DMS114 treated with DMSO at 0.1 percent for 48 hours (cell line): Measurements from ENCODE around the gene AK4.
"Not testable (repeated sequence)": the region's sequence is repeated elsewhere in the genome, so short reads cannot be mapped to it uniquely, and the experiment has no call there.

Source experiments
- DNase-seq: peaks from one replicate; lab custom pipeline; 2025; ENCODE audit not compliant: unreplicated experiment; lab: John Stamatoyannopoulos, UW

The AK4 gene

DNA sequence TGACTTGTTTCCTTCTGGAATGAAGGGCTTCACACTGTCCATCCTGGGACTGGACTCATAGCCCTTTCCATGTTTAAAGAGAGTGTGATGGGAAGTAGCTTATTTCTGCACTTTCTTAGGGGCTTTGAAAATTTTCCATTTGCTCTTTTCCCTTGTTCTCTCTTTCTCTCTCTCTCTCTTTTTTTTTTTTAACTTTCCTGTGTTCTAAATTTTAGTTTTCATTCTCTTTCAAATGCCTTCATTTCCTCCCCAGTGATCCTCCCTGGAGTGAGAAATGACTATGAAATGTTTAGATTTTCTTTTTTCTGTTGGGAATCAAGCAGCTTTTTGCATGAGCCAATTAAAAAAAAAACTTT lies 2.1 kb downstream of the AK4 start:
- DNase-seq: no peak

GRCh38 chr1:65150583-65151263 lies 2.7 kb downstream of the AK4 start:
- DNase-seq: no peak

DNA sequence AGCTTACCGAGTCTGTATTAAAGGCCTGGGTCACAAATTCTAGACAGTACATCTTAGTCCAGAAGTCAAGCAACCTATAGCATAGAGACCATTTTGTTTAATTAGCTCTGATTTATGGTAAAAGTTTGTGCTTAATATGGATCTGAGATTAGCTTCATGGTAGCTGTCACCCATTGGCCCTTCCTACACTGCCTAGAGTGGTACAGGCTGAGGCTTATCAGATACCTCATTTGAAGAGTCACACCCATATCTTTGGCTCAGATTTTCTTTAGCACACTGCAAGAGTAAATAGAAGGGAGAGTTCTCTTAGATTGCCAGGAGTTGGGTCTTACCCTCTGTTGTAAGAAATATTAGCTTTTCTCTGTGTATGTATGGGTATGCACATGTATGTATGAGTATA lies 3.6 kb downstream of the AK4 start:
- DNase-seq: no peak

GRCh38 chr1:65153635-65154034 lies 5.6 kb downstream of the AK4 start:
- no peak for DNase-seq

GRCh38 chr1:65156910-65157545 lies 9.0 kb downstream of the AK4 start:
- no peak for DNase-seq

GRCh38 chr1:65157546-65157941 lies 9.5 kb downstream of the AK4 start:
- no peak for DNase-seq

DNA sequence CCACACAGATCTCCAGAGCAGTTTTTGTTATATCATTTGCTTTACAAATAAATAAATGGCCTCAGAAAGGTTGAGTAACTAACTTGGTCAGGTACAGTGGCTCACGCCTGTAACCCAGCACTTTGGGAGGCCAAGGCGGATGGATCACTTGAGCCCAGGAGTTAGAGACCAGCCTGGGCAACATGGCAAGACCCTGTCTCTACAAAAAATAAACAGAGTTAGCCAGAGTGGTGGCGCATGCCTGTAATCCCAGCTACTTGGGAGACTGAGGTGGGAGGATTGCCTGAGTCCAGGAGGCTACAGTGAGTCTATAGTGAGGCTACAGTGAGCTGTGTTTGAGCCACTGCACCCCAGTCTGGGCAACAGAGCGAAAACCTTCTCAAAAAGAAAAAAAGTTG lies 11.3 kb downstream of the AK4 start:
- DNase-seq: not testable (repeated sequence)

- no peak for DNase-seq
Measured at GRCh38 chr1:65159801-65160523, 12.0 kb downstream of the AK4 start.

DNA sequence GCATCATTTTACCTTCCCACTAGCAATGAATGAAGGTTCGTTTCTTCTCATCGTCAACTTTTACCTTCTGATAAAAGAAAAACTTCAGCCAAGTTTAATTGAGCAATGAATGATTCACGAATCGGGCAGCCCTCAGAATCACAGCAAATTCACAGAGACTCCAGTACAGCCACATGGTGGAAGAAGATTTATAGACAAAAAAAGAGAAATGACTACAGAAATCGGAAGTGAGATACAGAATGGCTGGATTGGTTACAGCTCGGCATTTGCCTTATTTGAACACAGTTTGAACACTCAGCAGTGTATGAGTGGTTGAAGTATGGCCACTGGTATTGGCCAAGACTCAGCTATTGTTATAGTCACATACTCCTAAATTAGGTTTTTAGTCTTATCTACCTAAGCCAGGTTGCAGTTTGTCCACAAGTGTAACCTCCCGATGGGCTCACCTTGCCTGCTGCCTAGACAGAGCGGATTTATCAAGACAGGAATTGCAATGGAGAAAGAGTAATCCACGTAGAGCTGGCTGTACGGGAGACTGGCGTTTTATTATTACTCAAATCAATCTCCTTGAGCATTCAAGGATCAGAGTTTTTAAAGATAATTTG lies 15.3 kb downstream of the AK4 start:
- DNase-seq: no peak

DNA sequence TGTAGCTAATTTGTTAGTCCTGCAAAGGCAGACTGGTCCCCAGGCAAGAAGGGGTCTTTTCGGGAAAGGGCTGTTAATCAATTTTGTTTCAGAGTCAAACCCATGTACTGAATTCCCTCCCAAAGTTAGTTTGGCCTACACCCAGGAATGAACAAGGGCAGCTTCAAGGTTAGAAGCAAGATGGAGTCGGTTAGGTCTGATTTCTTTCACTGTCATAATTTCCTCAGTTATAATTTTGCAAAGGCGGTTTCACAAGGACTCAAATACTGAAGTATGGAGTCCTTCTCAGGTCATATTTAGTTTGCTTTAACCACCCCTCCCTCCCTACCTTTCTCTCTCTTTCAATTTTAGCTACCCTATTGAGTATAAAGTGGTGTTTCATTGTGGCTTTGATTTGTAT lies 16.1 kb downstream of the AK4 start:
- not testable (repeated sequence) for DNase-seq

DNA sequence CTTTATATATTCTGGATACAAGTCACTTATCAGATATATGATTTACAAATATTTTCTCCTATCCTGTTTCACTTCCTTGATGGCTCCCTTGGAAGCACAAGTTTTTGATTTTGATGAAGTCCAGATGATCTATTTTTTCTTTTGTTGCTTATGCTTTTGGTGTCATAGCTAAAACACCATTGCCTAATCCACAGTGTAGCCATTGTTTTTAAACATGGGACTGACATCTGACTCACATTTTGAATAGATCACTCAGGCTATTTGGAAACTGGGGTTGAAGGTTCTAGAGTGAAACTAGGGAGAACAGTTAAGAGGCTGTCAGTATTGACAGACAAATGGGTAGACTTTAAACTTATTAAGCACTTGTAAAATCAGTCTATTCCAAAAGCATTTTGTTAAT lies 16.6 kb downstream of the AK4 start:
- no peak for DNase-seq

DNA sequence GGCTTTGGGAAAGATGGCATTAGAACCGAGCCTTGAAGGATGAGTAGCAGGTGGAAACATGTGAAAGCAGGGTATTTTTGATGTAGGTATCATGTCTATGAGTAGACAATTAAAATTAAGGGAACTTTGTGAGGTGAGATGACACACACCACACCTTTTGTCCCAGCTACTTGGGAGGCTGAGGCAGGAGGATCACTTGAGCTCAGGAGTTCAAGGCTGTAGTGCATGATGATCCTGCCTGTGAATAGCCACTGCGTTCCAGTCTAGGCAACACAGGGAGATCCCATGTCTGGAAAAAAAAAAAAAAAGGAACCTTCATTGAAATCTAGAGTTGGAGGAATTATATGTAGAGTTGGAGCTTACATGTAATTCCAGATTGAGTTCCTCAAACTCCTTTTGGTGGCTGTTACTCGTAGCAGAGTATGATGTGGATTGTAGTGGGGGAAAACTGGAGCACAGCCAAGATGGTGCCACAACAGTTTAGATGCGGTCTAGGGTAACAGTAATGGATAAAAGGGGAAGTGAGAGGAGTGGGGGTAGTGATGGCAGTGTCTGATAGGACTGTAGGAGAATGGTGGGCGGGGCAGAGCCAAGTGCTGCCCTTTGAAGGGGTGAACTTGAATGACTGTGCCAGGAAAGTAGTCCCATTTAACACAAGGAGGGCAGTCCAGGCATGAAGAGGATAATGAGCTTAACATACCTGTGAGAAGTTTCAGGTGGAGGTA lies 17.4 kb downstream of the AK4 start:
- no peak for DNase-seq

DNA sequence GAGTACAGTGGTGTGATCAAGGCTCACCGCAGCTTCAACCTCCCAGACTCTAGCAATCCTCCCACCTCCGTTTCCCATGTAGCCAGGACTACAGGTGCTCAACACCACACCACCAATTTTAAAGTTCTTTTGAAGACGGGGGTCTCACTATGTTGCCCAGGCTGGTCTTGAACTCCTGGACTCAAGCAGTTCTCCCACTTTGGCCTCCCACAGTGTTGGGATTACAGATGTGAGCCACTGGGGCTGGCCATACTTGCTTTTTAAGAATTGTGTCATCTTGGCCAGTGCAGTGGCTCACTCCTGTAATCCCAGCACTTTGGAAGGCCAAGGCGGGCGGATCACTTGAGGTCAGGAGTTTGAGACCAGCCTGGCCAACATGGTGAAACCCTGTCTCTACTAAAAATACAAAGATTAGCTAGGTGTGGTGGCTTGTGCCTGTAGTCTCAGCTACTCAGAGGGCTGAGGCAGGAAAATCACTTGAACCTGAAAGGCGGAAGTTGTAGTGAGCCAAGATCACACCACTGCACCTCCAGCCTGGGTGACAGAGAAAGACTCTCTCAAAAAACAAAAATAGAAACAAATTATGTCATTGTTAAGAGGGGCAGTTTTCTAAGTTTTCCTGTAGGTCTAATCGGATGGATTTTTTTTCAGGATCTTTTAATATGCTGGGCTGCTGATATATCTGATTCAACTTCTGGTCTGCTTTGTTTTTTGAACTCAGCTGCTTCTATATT lies 18.7 kb downstream of the AK4 start:
- no peak for DNase-seq

- DNase-seq: no peak
Measured at GRCh38 chr1:65167586-65168242, 19.7 kb downstream of the AK4 start.

DNA sequence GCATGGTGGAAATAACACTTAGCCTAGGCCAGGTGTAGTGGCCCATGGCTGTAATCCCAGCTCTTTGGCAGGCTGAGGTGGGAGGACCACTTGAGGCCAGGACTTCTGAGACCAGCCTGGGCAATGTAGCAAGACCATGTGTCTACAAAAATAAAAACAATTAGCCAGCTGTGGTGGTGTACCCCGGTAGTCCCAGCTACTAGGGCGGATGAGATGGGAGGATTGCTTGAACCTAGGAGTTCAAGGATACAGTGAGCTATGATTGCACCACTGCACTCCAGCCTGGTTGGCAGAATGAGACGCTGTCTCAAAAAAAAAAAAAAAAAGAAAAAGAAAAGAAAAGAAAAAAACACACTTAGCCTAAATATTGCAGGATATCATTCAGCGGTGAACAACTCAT lies 20.9 kb downstream of the AK4 start:
- DNase-seq: no peak

- no peak for DNase-seq
Measured at GRCh38 chr1:65170511-65171142, 22.6 kb downstream of the AK4 start.

GRCh38 chr1:65172936-65173690 lies 25.1 kb downstream of the AK4 start:
- no peak for DNase-seq

DNA sequence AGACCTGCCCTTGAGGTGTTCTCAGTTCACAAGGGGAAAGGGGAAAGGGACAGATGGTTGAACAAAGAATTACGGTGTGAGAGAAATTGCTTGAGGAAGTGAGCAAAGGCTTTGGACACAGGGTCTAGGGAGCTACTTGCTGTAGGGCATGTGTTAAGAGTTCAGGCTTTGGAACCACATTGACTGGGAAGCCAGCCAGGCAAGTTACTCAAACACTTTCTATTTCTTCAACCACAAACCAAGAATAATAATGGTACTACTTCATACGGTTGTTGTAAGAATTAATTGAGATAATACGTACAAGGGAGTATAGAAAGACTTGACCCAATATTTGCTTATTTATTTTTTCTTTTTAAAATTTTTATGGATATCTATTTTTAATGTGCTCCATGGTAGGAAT lies 26.6 kb downstream of the AK4 start:
- DNase-seq: no peak
